Adrenal gland (tissue), 5 donors: Measurements from ENCODE around the gene KIFC1.

Experiments
- POLR2A ChIP-seq, 2 donors: fragments of 450-650 bp; IDR thresholded peaks; one replicate each; pipeline ENCODE4 v1.6.1; 2017; ENCODE audit warnings: antibody characterized with exemption in 2 of 2, mild to moderate bottlenecking in 2 of 2, moderate library complexity in 1 of 2
- TF ChIP-seq, protein P1 (sequence below), 6 experiments: fragments of 450-650 bp in 4 of 6; fragments of 200-600 bp in 2 of 6; sonication (generic) in 1 of 6; IDR thresholded peaks; 1 replicate in 5 of 6; 2 replicates in 1 of 6; pipeline versions ENCODE4 v1.5.1 to v1.8.0; 2016 to 2021; ENCODE audit warnings: antibody characterized with exemption in 6 of 6, mild to moderate bottlenecking in 2 of 6, moderate library complexity in 1 of 6
- donor health status: DM: no; HTN: no; CAD: no.

DNA sequence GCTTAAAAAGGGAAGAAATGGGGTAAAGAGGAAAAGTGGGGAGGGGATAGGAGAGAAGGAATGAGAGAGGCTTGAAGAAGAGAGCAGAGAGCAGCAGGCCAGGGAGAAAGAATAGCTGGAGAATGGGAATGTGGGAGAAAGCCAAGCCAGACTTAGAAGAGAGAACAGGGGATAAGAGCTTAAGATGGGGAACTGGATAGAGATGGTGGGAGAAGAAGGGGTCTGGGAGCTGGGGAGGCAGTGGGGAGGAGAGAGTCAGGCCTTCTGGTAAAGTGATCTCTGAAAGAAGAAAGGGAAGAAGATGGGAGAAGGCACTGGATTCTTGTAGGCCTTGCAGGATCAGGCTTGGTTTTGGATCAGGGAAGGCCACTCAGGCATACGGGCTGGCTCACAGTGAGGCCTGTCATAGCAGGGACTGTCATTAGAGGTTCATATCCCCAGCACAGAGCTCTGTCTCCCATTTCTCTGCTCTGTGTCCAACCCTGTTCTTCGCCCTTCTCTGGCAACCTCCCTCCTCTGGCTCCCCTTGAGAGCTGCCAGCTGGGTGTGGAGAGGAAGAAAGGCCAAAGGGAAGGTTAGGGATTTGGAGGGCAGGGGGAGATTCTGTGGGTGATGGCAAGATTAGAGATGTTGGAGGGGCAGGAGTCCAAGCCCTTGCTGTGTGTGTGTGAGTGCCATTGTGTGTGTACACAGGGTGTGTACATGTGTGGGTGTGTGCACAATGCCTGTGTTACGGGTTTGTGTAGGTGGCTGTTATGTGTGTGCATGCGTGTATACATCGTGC lies 37.5 kb downstream of the KIFC1 start:
- TF ChIP-seq, protein P1, sequence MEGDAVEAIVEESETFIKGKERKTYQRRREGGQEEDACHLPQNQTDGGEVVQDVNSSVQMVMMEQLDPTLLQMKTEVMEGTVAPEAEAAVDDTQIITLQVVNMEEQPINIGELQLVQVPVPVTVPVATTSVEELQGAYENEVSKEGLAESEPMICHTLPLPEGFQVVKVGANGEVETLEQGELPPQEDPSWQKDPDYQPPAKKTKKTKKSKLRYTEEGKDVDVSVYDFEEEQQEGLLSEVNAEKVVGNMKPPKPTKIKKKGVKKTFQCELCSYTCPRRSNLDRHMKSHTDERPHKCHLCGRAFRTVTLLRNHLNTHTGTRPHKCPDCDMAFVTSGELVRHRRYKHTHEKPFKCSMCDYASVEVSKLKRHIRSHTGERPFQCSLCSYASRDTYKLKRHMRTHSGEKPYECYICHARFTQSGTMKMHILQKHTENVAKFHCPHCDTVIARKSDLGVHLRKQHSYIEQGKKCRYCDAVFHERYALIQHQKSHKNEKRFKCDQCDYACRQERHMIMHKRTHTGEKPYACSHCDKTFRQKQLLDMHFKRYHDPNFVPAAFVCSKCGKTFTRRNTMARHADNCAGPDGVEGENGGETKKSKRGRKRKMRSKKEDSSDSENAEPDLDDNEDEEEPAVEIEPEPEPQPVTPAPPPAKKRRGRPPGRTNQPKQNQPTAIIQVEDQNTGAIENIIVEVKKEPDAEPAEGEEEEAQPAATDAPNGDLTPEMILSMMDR (IDR thresholded peaks at IDR 0.05): no peak
- no peak for TF ChIP-seq POLR2A (IDR thresholded peaks at IDR 0.05)
